ENCODE data around the gene TAAR1. TPM values are rescaled to one million over a fixed set of nuclear protein-coding genes. Genes with fewer than 3 reads are reported as not detected.

The TAAR1 gene
- total and polyA plus RNA-seq, 2 donors (not counting 1 experiment from before 2014, with no cell fraction given): not detected

DNA sequence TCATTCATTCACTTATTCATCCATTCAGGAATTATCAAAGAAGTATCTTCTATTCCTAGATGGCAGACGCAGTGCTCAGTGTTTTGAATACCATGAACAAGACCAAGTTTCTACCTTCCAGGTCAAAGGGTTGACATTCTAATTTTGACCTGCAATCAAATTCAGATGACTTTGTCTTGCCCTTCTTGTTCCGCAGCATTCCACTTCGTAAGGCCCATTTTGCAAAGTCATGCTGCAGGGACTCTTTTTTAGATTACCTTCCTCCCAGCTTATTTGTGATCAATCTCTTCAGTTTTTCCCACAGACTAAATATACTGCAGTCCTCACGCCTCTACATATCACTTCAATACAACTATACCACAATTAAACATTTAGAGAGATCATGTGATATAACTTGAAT lies 7.1 kb upstream of the TAAR1 start:
- DNase-seq (no peak), ATAC-seq (ENCODE audit: low read depth) (no peak)
- Histone ChIP-seq H3K27me3 (replicated peaks in 1 of 4; ENCODE audit: control extremely low read depth in 1 of 4, control insufficient read depth in 3 of 4, insufficient read depth in 4 of 4, low read length in 3 of 4) (no peaks in the 10 kb centered on the region), H3K9ac (ENCODE audit: low read length) (no peak overlapping the region), H3K27ac (ENCODE audit: low read length in 2 of 2) (no peak overlapping the region), H2AFZ (ENCODE audit: insufficient read depth, low read depth, low read length, poor library complexity, severe bottlenecking) (no peak overlapping the region), H3K4me3 (ENCODE audit: control extremely low read depth in 1 of 5, extremely low read depth in 1 of 5, insufficient read depth in 1 of 5, low read depth in 2 of 5, low read length in 4 of 5) (no peak overlapping the region), H3K9me3 (ENCODE audit: control extremely low read depth in 1 of 3, control insufficient read depth in 2 of 3, insufficient read depth in 1 of 3, low read length in 2 of 3) (no peaks in the 10 kb centered on the region), H3K4me2 (replicated peaks; ENCODE audit: low read depth, low read length, poor library complexity, severe bottlenecking) (no peak overlapping the region), H3K79me2 (ENCODE audit: control insufficient read depth, insufficient read depth, low read length) (no peaks in the 10 kb centered on the region), H3K36me3 (replicated peaks in 1 of 2; ENCODE audit: control extremely low read depth in 1 of 2, control insufficient read depth in 1 of 2, extremely low read depth in 1 of 2, insufficient read depth in 2 of 2, low read length in 1 of 2) (no peaks in the 10 kb centered on the region), H3K4me1 (ENCODE audit: control insufficient read depth in 2 of 2, insufficient read depth in 2 of 2, low read length in 2 of 2) (peaks cover 4 to 5% of the 10 kb centered on the region in 2 donors), H4K20me1 (ENCODE audit: control insufficient read depth, insufficient read depth, low read length, poor library complexity, severe bottlenecking) (no peaks in the 10 kb centered on the region)
- Mint-ChIP-seq H3K27ac (no peak overlapping the region), H3K27me3 (no peaks in the 10 kb centered on the region), H3K4me3 (no peak overlapping the region), H3K4me1 (peaks cover 6% of the 10 kb centered on the region), H3K9me3 (ENCODE audit: insufficient read depth) (no peaks in the 10 kb centered on the region)
- TF ChIP-seq EZH2 (IDR thresholded peaks at IDR 0.05; ENCODE audit: borderline replicate concordance, insufficient read depth, low read depth, low read length, poor library complexity, severe bottlenecking) (no peak), CTCF (IDR thresholded peaks at IDR 0.05) (no peak)
- WGBS (ENCODE audit: insufficient coverage): 97% methylated on average over 3 of the region's 4 CpGs
- intact Hi-C loops (cut with micrococcal nuclease): loop anchor here (5.0 to 10.0 kb wide), 3 partner anchors 146 to 1249 kb away; partner anchors contain the start of gene RPS12
- CTCF ChIA-PET: interaction anchor here (0.9 to 8.8 kb wide), 4 partner anchors 64 to 386 kb away, joined by 3 to 144 read pairs (median 6); partner anchors contain the start of gene SLC18B1
- POLR2A ChIA-PET: no interaction called here

DNA sequence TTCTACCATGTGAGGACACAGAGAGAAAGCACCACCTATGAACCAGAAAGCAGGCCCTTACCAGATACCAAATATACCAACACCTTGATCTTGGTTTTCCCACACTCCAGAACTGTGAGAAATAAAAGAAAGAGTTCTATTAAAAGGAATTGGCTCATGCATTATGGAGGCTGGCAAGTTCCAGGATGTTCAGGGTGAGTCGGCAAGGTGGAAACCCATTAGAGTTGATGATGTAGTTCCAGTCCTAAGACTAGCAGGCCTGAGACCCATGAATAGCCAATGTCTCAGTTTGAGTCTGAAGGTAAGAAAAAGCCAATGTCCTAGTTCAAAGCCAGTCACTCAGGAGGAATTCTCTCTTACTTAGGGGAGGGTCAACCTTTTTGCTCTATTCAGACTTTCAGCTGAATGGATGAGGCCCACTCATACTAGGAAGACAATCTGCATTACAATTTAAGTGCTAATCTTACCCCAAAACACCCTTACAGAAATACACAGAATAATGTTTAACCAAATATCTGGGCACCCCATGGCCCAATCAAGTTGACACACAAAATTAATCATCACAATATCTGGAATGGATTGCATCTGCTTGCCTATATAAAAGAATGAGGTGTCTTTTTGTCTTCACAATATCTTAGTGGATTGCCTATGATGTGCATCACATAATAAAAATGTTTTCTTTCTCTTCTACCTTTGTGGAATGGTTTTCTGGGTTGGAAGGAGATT lies 5.5 kb upstream of the TAAR1 start:
- no peak overlapping the region for H2AFZ ChIP-seq (ENCODE audit: insufficient read depth, low read depth, low read length, poor library complexity, severe bottlenecking)
- Mint-ChIP-seq H3K4me3 (no peak overlapping the region), H3K27ac (no peak overlapping the region), H3K27me3 (no peaks in the 10 kb centered on the region), H3K4me1 (no peaks in the 10 kb centered on the region), H3K9me3 (ENCODE audit: insufficient read depth) (no peaks in the 10 kb centered on the region)
- no peaks in the 10 kb centered on the region for H3K27me3 ChIP-seq (replicated peaks in 1 of 4; ENCODE audit: control extremely low read depth in 1 of 4, control insufficient read depth in 3 of 4, insufficient read depth in 4 of 4, low read length in 3 of 4)
- H3K9me3 ChIP-seq (ENCODE audit: control extremely low read depth in 1 of 3, control insufficient read depth in 2 of 3, insufficient read depth in 1 of 3, low read length in 2 of 3): no peaks in the 10 kb centered on the region
- no peak overlapping the region for H3K9ac ChIP-seq (ENCODE audit: low read length)
- DNase-seq: no peak
- intact Hi-C loops (cut with micrococcal nuclease): loop anchor here (5.0 to 10.0 kb wide), 3 partner anchors 148 to 1250 kb away; partner anchors contain the start of gene RPS12
- H3K4me2 ChIP-seq (replicated peaks; ENCODE audit: low read depth, low read length, poor library complexity, severe bottlenecking): no peak overlapping the region
- no peaks in the 10 kb centered on the region for H4K20me1 ChIP-seq (ENCODE audit: control insufficient read depth, insufficient read depth, low read length, poor library complexity, severe bottlenecking)
- H3K4me3 ChIP-seq (ENCODE audit: control extremely low read depth in 1 of 5, extremely low read depth in 1 of 5, insufficient read depth in 1 of 5, low read depth in 2 of 5, low read length in 4 of 5): no peak overlapping the region
- ChIA-PET POLR2A (no interaction called here), CTCF (no interaction called here)
- no peak overlapping the region for H3K27ac ChIP-seq (ENCODE audit: low read length in 2 of 2)
- ATAC-seq (ENCODE audit: low read depth): no peak
- H3K79me2 ChIP-seq (ENCODE audit: control insufficient read depth, insufficient read depth, low read length): no peaks in the 10 kb centered on the region
- H3K4me1 ChIP-seq (ENCODE audit: control insufficient read depth in 2 of 2, insufficient read depth in 2 of 2, low read length in 2 of 2): no peaks in the 10 kb centered on the region
- H3K36me3 ChIP-seq (replicated peaks in 1 of 2; ENCODE audit: control extremely low read depth in 1 of 2, control insufficient read depth in 1 of 2, extremely low read depth in 1 of 2, insufficient read depth in 2 of 2, low read length in 1 of 2): no peaks in the 10 kb centered on the region
- 100% methylated on average over 1 of the region's 1 CpG for WGBS (ENCODE audit: insufficient coverage)
- TF ChIP-seq EZH2 (IDR thresholded peaks at IDR 0.05; ENCODE audit: borderline replicate concordance, insufficient read depth, low read depth, low read length, poor library complexity, severe bottlenecking): no peak
- TF ChIP-seq CTCF (IDR thresholded peaks at IDR 0.05): no peak

All from B cell (primary cell).